GM10266 (cell line): ENCODE results near the gene ESRP2.

Experiments used
- DNase-seq: peaks from one replicate; pipeline ENCODE4 v3.0.0; 2012; ENCODE audit errors: extremely low spot score
- TF ChIP-seq, protein P1 (sequence below): IDR thresholded peaks from 2 replicates; pipeline ENCODE4 v1.5.1; 2012; ENCODE audit warnings: mild to moderate bottlenecking, low read depth; ENCODE audit not compliant: control insufficient read depth, insufficient read depth; ENCODE audit errors: missing control alignments

Gene ESRP2

DNA sequence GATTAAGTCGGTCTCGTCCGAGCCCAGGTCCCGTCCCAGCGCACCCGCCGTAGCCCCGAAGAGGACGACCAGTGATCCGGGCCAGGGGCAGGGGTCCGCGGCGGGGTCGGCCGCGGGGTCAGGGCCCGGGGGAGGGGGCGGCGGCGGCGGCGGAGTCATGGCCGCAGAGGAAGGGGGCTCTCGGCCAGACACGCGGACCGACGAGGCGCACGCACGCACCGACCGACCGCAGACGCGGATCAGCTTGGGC lies at the start of gene ESRP2:
ESRP2 (minus strand) TSS at position 241 of the 250 bp plus-strand sequence; CDS start at position 159, 82 bp downstream.
- TF ChIP-seq, protein P1, sequence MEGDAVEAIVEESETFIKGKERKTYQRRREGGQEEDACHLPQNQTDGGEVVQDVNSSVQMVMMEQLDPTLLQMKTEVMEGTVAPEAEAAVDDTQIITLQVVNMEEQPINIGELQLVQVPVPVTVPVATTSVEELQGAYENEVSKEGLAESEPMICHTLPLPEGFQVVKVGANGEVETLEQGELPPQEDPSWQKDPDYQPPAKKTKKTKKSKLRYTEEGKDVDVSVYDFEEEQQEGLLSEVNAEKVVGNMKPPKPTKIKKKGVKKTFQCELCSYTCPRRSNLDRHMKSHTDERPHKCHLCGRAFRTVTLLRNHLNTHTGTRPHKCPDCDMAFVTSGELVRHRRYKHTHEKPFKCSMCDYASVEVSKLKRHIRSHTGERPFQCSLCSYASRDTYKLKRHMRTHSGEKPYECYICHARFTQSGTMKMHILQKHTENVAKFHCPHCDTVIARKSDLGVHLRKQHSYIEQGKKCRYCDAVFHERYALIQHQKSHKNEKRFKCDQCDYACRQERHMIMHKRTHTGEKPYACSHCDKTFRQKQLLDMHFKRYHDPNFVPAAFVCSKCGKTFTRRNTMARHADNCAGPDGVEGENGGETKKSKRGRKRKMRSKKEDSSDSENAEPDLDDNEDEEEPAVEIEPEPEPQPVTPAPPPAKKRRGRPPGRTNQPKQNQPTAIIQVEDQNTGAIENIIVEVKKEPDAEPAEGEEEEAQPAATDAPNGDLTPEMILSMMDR, result no peak

DNA sequence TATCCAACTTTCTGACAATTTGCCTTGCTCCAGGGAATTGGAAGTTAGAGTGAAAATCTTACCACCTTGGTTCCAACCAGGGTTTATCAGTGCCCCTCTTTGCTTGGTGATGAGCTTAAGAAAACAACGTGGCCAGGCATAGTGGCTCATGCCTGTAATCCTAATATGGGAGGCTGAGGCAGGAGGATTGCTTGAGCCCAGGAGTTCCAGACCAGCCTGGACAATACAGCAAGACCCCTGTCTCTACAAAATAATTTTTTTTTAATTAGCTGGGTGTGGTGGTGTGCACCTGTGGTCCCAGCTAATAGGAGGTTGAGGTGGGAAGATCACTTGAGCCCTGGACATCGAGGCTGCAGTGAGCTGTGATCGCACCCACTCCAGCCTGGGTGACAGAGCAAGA lies 49.8 kb upstream of the ESRP2 start:
- TF ChIP-seq, protein P1, result no peak
- no peak for DNase-seq

More for the DNA sequence above, at the start of gene ESRP2:
- DNase-seq, result no peak

DNA sequence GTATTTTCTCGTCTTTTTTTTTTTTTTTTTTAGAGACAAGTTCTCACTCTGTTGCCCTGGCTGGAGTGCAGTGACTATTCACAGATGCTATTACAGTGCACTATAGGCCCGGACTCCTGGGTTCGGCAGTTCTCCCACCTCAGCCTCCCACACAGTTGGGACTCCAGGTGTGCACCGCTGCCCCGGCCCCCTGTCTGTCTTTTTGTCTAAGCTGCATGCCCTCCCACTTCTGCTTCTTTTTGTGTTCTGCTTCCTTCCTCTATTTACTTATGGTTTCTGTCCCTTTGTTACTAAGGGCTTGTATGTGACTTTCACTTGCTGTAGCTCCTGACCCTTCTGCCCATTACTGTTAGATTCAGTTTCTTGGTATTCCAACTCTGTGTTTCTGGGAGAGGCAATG lies 48.9 kb upstream of the ESRP2 start:
- DNase-seq, result peak; percentile 69
- TF ChIP-seq, protein P1, result no peak

- TF ChIP-seq, protein P1, result no peak
- DNase-seq, result peak; percentile 64
These were observed 48.1 kb upstream of the ESRP2 start for GRCh38 chr16:68283801-68284598.

GRCh38 chr16:68283346-68283745 lies 47.4 kb upstream of the ESRP2 start:
- DNase-seq, result no peak
- TF ChIP-seq, protein P1, result no peak

DNA sequence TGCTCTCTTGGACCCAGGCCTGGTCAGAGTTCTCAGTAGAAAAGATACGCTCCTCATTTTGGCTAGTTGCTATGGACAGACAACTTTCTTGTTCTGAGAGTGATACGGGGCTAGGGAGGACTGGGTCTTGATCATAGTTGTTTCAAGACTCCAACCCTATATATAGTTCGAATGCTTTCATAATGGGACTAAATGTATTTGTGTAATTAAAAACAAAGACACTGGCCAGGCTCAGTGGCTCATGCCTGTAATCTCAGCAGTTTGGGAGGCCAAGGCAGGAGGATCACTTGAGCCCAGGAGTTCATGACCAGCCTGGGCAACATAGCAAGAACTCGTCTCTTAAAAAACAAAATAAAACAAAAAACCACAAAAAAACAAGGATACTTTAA lies 46.1 kb upstream of the ESRP2 start:
- TF ChIP-seq, protein P1, result no peak
- DNase-seq, result no peak

DNA sequence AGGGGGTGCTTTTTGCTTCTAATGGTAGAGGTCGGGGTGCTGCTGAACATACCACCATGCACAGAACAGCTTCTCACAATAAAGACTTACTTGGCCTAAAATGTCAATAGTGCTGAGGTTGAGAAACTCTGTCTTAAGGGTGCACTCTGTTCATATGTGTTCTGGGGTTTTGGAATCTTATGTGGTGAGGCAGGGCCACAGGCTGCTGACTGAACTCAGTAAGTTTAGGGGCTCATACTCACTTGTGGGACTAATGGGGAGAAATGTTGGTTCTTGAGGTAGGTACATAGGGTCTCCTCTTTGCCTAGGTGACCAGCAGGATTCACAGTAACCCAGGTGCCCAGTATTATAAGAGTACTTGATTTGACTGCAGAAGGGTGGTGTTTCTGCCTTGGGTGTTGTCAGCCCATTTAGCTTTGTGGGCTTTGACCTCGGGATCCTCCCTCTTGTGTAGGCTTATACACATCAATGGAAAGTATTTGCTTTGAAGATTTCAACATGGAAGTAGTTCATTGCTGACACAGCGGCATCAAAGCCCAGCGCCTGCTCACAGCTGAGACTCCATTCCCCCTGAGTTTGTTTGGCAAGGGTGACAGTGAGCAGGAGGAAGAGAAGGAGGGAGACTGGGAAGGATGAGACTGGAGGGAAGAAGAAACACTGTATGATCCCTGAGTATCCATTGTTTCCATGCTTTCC lies 45.6 kb upstream of the ESRP2 start:
- no peak for DNase-seq
- TF ChIP-seq, protein P1, result no peak
